SU-DHL-6 (cell line): ENCODE measurements around the gene THRA.

Source experiments
- CTCF ChIP-seq: fragments of 200-600 bp; sonication (generic); IDR thresholded peaks from one replicate; pipeline ENCODE4 v1.5.1; 2017; ENCODE audit warnings: antibody characterized with exemption, mild to moderate bottlenecking, low read length, moderate library complexity; ENCODE audit not compliant: insufficient read depth, poor library complexity, severe bottlenecking
- EZH2phosphoT487 ChIP-seq: fragments of 200-600 bp; sonication (generic), shearing (Covaris generic); conservative IDR thresholded peaks from 2 replicates; pipeline ENCODE4 v1.6.1; 2018; ENCODE audit warnings: mild to moderate bottlenecking, antibody characterized with exemption, low read length, moderate library complexity, mixed read lengths

- no peak for TF ChIP-seq CTCF
- no peak for TF ChIP-seq EZH2phosphoT487
These were observed 13.3 kb downstream of the THRA start for GRCh38 chr17:40075942-40076498.
